HEK293 (cell line): ENCODE data around the gene SMIM17.

Experiments used
- BCL11A ChIP-seq: fragments of 450-650 bp; formaldehyde crosslinking; IDR thresholded peaks from 2 replicates; pipeline ENCODE4 v1.5.1; 2016; ENCODE audit warnings: low read depth, missing biosample characterization, missing genetic modification characterization
- ZBTB7A ChIP-seq: fragments of 450-650 bp; formaldehyde crosslinking; IDR thresholded peaks from 2 replicates; pipeline ENCODE4 v1.5.1; 2016; ENCODE audit warnings: low read depth, missing biosample characterization, missing genetic modification characterization
- ZNF274 ChIP-seq, 2 experiments: fragments of 200-500 bp in 1 of 2; fragments of 450-650 bp in 1 of 2; sonication (Bioruptor generic) in 1 of 2; formaldehyde crosslinking in 1 of 2; IDR thresholded peaks; 2 replicates each; pipeline versions ENCODE4 v1.5.1 to v1.6.1; 2014 to 2016; ENCODE audit warnings: borderline replicate concordance in 1 of 2, inconsistent platforms in 1 of 2, low read length in 1 of 2, missing biosample characterization in 1 of 2, missing genetic modification characterization in 1 of 2

DNA sequence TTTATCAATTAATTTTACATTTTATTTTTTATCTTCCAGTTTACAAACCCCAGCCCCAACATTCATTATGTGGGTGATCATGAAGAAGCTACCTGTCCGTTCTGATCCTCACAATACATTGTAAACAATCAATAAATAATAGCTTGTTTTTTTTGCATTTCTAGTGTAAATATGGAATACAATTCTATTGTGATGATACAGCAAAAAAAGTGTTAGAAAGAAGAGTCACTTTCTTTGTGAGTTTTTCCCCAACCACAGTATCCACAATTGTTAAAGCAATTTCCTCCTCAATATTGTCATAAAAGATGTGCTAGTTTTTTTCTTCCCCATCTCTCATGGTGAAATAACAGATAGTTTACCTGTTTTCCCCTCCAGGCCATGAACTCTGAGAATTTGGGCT is 58.9 kb downstream of the SMIM17 start:
- no peak for TF ChIP-seq BCL11A (tag by site-specific recombination)
- TF ChIP-seq ZNF274 (IDR thresholded peaks at IDR 0.05; ENCODE audit: low read length) = no peak
- no peak for TF ChIP-seq ZNF274 (tag by site-specific recombination; IDR thresholded peaks at IDR 0.05; ENCODE audit: borderline replicate concordance)
- TF ChIP-seq ZBTB7A (tag by site-specific recombination) = no peak
